HG02981 (cell line): ENCODE results near the gene NWD2.

Source experiments
- ATAC-seq: cut with Tn5 transposase; IDR thresholded peaks from one replicate; pipeline ENCODE4 v1.9.1; 2021; ENCODE audit warnings: mild to moderate bottlenecking, moderate library complexity; ENCODE audit not compliant: unreplicated experiment

Gene NWD2

GRCh38 chr4:37299468-37299867, 54.9 kb downstream of the NWD2 start:
- no peak for ATAC-seq

- ATAC-seq: no peak
Measured at GRCh38 chr4:37304612-37305011, 60.1 kb downstream of the NWD2 start.

GRCh38 chr4:37305984-37306383, 61.4 kb downstream of the NWD2 start:
- no peak for ATAC-seq

- no peak for ATAC-seq
Measured at GRCh38 chr4:37317104-37317643, 72.6 kb downstream of the NWD2 start.

- ATAC-seq: no peak
Measured at GRCh38 chr4:37320513-37321235, 76.1 kb downstream of the NWD2 start.

GRCh38 chr4:37322122-37322521, 77.6 kb downstream of the NWD2 start:
- ATAC-seq: no peak

- no peak for ATAC-seq
Measured at GRCh38 chr4:37324546-37324945, 80.0 kb downstream of the NWD2 start.

GRCh38 chr4:37326852-37327251, 82.3 kb downstream of the NWD2 start:
- no peak for ATAC-seq

GRCh38 chr4:37338972-37339371, 94.4 kb downstream of the NWD2 start:
- ATAC-seq: no peak

GRCh38 chr4:37358748-37359147, 114.2 kb downstream of the NWD2 start:
- no peak for ATAC-seq

GRCh38 chr4:37359261-37359660, 114.7 kb downstream of the NWD2 start:
- ATAC-seq: no peak

- no peak for ATAC-seq
Measured at GRCh38 chr4:37365888-37366287, 121.3 kb downstream of the NWD2 start.

- ATAC-seq: no peak
Measured at GRCh38 chr4:37367901-37368300, 123.4 kb downstream of the NWD2 start.

GRCh38 chr4:37370052-37370451, 125.5 kb downstream of the NWD2 start:
- no peak for ATAC-seq

- no peak for ATAC-seq
Measured at GRCh38 chr4:37381040-37381668, 136.6 kb downstream of the NWD2 start.

GRCh38 chr4:37383579-37384229, 139.2 kb downstream of the NWD2 start:
- no peak for ATAC-seq

GRCh38 chr4:37385424-37385823, 140.9 kb downstream of the NWD2 start:
- no peak for ATAC-seq

GRCh38 chr4:37388681-37389365, 144.3 kb downstream of the NWD2 start:
- no peak for ATAC-seq

- no peak for ATAC-seq
Measured at GRCh38 chr4:37389366-37389765, 144.8 kb downstream of the NWD2 start.

- peak; percentile 69 for ATAC-seq
Measured at GRCh38 chr4:37389967-37390580, 145.5 kb downstream of the NWD2 start.
